Measurements from ENCODE around the gene MPHOSPH10. TPM values are rescaled to one million over a fixed set of nuclear protein-coding genes. Genes with fewer than 3 reads are reported as not detected.

MPHOSPH10 gene
- total RNA-seq, 1 donor from 2014 or later, result 55.4 TPM

- Mint-ChIP-seq H3K27ac (no peak overlapping the region), H3K36me3 (ENCODE audit: insufficient read depth) (peaks cover 10% of the 10 kb centered on the region), H3K9me3 (ENCODE audit: low read depth) (no peaks in the 10 kb centered on the region), H3K27me3 (no peaks in the 10 kb centered on the region), H3K4me1 (ENCODE audit: low read depth) (peaks cover 5% of the 10 kb centered on the region), H3K4me3 (ENCODE audit: low read depth) (no peak overlapping the region)
- no peak for TF ChIP-seq CTCF (IDR thresholded peaks at IDR 0.05; ENCODE audit: unreplicated experiment)
- DNase-seq (ENCODE audit: low spot score, unreplicated experiment), result no peak
Observed at GRCh38 chr2:71108091-71108490, 22.3 kb upstream of the MPHOSPH10 start.

- Mint-ChIP-seq H3K9me3 (ENCODE audit: low read depth) (no peaks in the 10 kb centered on the region), H3K4me3 (ENCODE audit: low read depth) (no peak overlapping the region), H3K27me3 (no peaks in the 10 kb centered on the region), H3K27ac (peak overlapping the region; percentile 34), H3K36me3 (ENCODE audit: insufficient read depth) (peaks cover 14% of the 10 kb centered on the region), H3K4me1 (ENCODE audit: low read depth) (peaks cover 5% of the 10 kb centered on the region)
- TF ChIP-seq CTCF (IDR thresholded peaks at IDR 0.05; ENCODE audit: unreplicated experiment), result no peak
- no peak for DNase-seq (ENCODE audit: low spot score, unreplicated experiment)
Observed at GRCh38 chr2:71113843-71114242, 16.6 kb upstream of the MPHOSPH10 start.

- Mint-ChIP-seq H3K27ac (no peak overlapping the region), H3K36me3 (ENCODE audit: insufficient read depth) (peaks cover 12% of the 10 kb centered on the region), H3K27me3 (no peaks in the 10 kb centered on the region), H3K9me3 (ENCODE audit: low read depth) (no peaks in the 10 kb centered on the region), H3K4me3 (ENCODE audit: low read depth) (no peak overlapping the region), H3K4me1 (ENCODE audit: low read depth) (no peaks in the 10 kb centered on the region)
- no peak for TF ChIP-seq CTCF (IDR thresholded peaks at IDR 0.05; ENCODE audit: unreplicated experiment)
- no peak for DNase-seq (ENCODE audit: low spot score, unreplicated experiment)
Observed at GRCh38 chr2:71117063-71117462, 13.4 kb upstream of the MPHOSPH10 start.

- DNase-seq (ENCODE audit: low spot score, unreplicated experiment), result no peak
- H3K27me3 Mint-ChIP-seq, result no peaks in the 10 kb centered on the region
- H3K27ac Mint-ChIP-seq, result no peak overlapping the region
- TF ChIP-seq CTCF (IDR thresholded peaks at IDR 0.05; ENCODE audit: unreplicated experiment), result no peak
- H3K4me1 Mint-ChIP-seq (ENCODE audit: low read depth), result no peaks in the 10 kb centered on the region
- H3K36me3 Mint-ChIP-seq (ENCODE audit: insufficient read depth), result peaks cover 13% of the 10 kb centered on the region
- peaks cover 5% of the 10 kb centered on the region for H3K9me3 Mint-ChIP-seq (ENCODE audit: low read depth)
- no peak overlapping the region for H3K4me3 Mint-ChIP-seq (ENCODE audit: low read depth)
Observed at GRCh38 chr2:71120195-71120594, 10.2 kb upstream of the MPHOSPH10 start.

- Mint-ChIP-seq H3K27ac (no peak overlapping the region), H3K9me3 (ENCODE audit: low read depth) (peaks cover 5% of the 10 kb centered on the region), H3K4me1 (ENCODE audit: low read depth) (no peaks in the 10 kb centered on the region), H3K27me3 (no peaks in the 10 kb centered on the region), H3K4me3 (ENCODE audit: low read depth) (no peak overlapping the region), H3K36me3 (ENCODE audit: insufficient read depth) (peaks cover 12% of the 10 kb centered on the region)
- TF ChIP-seq CTCF (IDR thresholded peaks at IDR 0.05; ENCODE audit: unreplicated experiment), result no peak
- DNase-seq (ENCODE audit: low spot score, unreplicated experiment), result no peak
Observed at GRCh38 chr2:71121479-71121878, 9.0 kb upstream of the MPHOSPH10 start.

All from progenitor cell of endocrine pancreas (in vitro differentiated cells).